ENCODE measurements around the gene RSRC1.

DNA sequence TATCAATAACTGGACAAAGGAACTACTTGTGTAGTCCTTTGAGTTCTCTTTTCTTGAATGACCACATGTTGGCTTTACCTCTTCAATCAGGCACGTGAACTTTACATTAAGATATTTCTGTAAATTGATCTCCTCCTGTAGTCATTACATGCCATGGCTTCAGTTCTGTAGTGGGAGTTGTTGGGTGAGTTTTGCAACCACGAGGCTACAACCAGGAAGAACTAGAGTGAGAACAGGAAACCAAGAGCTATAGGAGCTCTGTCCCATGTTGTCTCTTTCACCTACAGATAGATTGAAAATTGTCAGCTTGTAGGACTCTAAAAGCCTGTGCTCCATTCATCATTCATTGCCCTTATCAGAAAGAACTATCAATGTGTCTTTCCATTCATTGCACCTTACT is 2.0 kb downstream of the RSRC1 start:
- TF ChIP-seq POLR2A (IDR thresholded peaks at IDR 0.05; ENCODE audit: low read depth, low read length) (no peak), TAF1 (IDR thresholded peaks at IDR 0.05; ENCODE audit: borderline replicate concordance, low read depth, low read length) (no peak), POLR2AphosphoS5 (IDR thresholded peaks at IDR 0.05; ENCODE audit: low read depth, low read length) (no peak)

All from GM12892 (cell line).